H1 (cell line): ENCODE data around the gene PTGES3L. TPM values are rescaled to one million over a fixed set of nuclear protein-coding genes. Genes with fewer than 3 reads are reported as not detected.

Experiments used
- ASH2L ChIP-seq: fragments of 200-600, 300-600 bp; sonication (generic); IDR thresholded peaks from one replicate; pipeline ENCODE4 v1.7.1; 2017; ENCODE audit warnings: low read length
- CHD1 ChIP-seq: IDR thresholded peaks from 2 replicates; pipeline ENCODE4 v1.6.1; 2012; ENCODE audit warnings: low read depth, low read length, improper control_type of control experiment
- CREB1 ChIP-seq: IDR thresholded peaks from 2 replicates; pipeline ENCODE4 v1.6.1; 2012; ENCODE audit warnings: inconsistent platforms
- EGR1 ChIP-seq: IDR thresholded peaks from 2 replicates; pipeline ENCODE4 v1.6.1; 2011; ENCODE audit warnings: low read depth, low read length, borderline replicate concordance
- FOSL1 ChIP-seq: IDR thresholded peaks from 2 replicates; pipeline ENCODE4 v1.6.1; 2011; ENCODE audit warnings: mild to moderate bottlenecking, low read depth, low read length, moderate library complexity; ENCODE audit not compliant: insufficient read depth
- GABPA ChIP-seq: IDR thresholded peaks from 2 replicates; pipeline ENCODE4 v1.6.1; 2011; ENCODE audit warnings: mild to moderate bottlenecking, low read length, moderate library complexity, borderline replicate concordance; ENCODE audit not compliant: insufficient read depth
- GTF2F1 ChIP-seq: IDR thresholded peaks from 2 replicates; pipeline ENCODE4 v1.6.1; 2012; ENCODE audit warnings: low read depth, low read length, improper control_type of control experiment, borderline replicate concordance
- JUN ChIP-seq: IDR thresholded peaks from 2 replicates; pipeline ENCODE4 v1.6.1; 2011; ENCODE audit warnings: low read depth, mild to moderate bottlenecking, improper control_type of control experiment, low read length
- KDM1A ChIP-seq: fragments of 200-600, 300-600 bp; sonication (generic); IDR thresholded peaks from 2 replicates; pipeline ENCODE4 v1.7.1; 2016; ENCODE audit warnings: mild to moderate bottlenecking, low read length, borderline replicate concordance
- NANOG ChIP-seq: IDR thresholded peaks from 2 replicates; pipeline ENCODE4 v1.6.1; 2011; ENCODE audit warnings: low read length, low read depth, mild to moderate bottlenecking, inconsistent platforms; ENCODE audit not compliant: insufficient read depth, poor library complexity, severe bottlenecking
- PHF8 ChIP-seq: fragments of 200-600 bp; sonication (generic); conservative IDR thresholded peaks from 2 replicates; pipeline ENCODE4 v1.7.1; 2012; ENCODE audit warnings: low read depth, mild to moderate bottlenecking, inconsistent platforms, low read length, moderate library complexity
- POLR2A ChIP-seq, 2 experiments: IDR thresholded peaks; 1 replicate in 1 of 2; 2 replicates in 1 of 2; pipeline ENCODE4 v1.6.1; 2011; ENCODE audit warnings: low read depth in 2 of 2, low read length in 2 of 2, mild to moderate bottlenecking in 2 of 2; ENCODE audit errors: control extremely low read depth in 1 of 2
- RNF2 ChIP-seq: fragments of 200-900, 300-1000 bp; sonication (generic); IDR thresholded peaks from 2 replicates; pipeline ENCODE4 v1.7.1; 2016; ENCODE audit warnings: borderline replicate concordance, low read depth, mild to moderate bottlenecking, antibody characterized with exemption, low read length; ENCODE audit not compliant: poor library complexity, severe bottlenecking; ENCODE audit errors: missing control alignments
- SAP30 ChIP-seq: fragments of 300-600 bp; sonication (generic); IDR thresholded peaks from 2 replicates; pipeline ENCODE4 v1.7.1; 2012; ENCODE audit warnings: low read length, moderate library complexity, mild to moderate bottlenecking, inconsistent platforms; ENCODE audit not compliant: insufficient read depth, insufficient replicate concordance
- SIX5 ChIP-seq: IDR thresholded peaks from 2 replicates; pipeline ENCODE4 v1.6.1; 2011; ENCODE audit warnings: mild to moderate bottlenecking, low read depth, low read length
- SRF ChIP-seq: IDR thresholded peaks from 2 replicates; pipeline ENCODE4 v1.6.1; 2011; ENCODE audit warnings: mild to moderate bottlenecking, low read depth, low read length, moderate library complexity
- SUZ12 ChIP-seq: fragments of 200-600 bp; sonication (generic); IDR thresholded peaks from 2 replicates; pipeline ENCODE4 v1.6.1; 2012; ENCODE audit warnings: mild to moderate bottlenecking, inconsistent platforms, low read length, moderate library complexity, mixed read lengths
- TAF1 ChIP-seq: IDR thresholded peaks from 2 replicates; pipeline ENCODE4 v1.6.1; 2011; ENCODE audit warnings: mild to moderate bottlenecking, low read depth, low read length
- TAF7 ChIP-seq: optimal IDR thresholded peaks from 2 replicates; pipeline ENCODE3; 2011; ENCODE audit warnings: low read depth, mild to moderate bottlenecking, inconsistent platforms, low read length, moderate library complexity, borderline replicate concordance
- YY1 ChIP-seq: IDR thresholded peaks from 2 replicates; pipeline ENCODE4 v1.6.1; 2011; ENCODE audit warnings: low read depth, mild to moderate bottlenecking, low read length
- ZNF274 ChIP-seq: IDR thresholded peaks from 2 replicates; pipeline ENCODE4 v1.7.0; 2012; ENCODE audit warnings: low read length, borderline replicate concordance; ENCODE audit errors: extremely low read depth
- polyA plus RNA-seq, 7 experiments: library from polyadenylated mRNA; depleted of rRNA in 3 of 7; stranded (reverse) in 5 of 7; unstranded in 2 of 7; fragments of >200 nt in 5 of 7; fragments of 200-250 nt in 2 of 7; gene quantifications; 1 replicate in 5 of 7; 2 replicates in 1 of 7; 4 replicates in 1 of 7; pipeline versions ENCODE4 v1.2.1 to v1.2.3, GENCODE V29; 2011 to 2013; ENCODE audit warnings: missing spikeins in 2 of 7, mixed read lengths in 2 of 7
- total RNA-seq: library from RNA; stranded (reverse); fragmentation: NEBNext Ultra II Directional; extraction: Animal tissue kit (Norgen Biotek cat#: 25700); gene quantifications from 2 replicates; pipeline ENCODE4 v1.2.1, GENCODE V29; 2021
- TF ChIP-seq, protein P1 (sequence below): IDR thresholded peaks from 2 replicates; pipeline ENCODE4 v1.6.1; 2011; ENCODE audit warnings: low read length, improper control_type of control experiment
- TF ChIP-seq, protein P2 (sequence below): IDR thresholded peaks from 2 replicates; pipeline ENCODE4 v1.6.1; 2012; ENCODE audit warnings: inconsistent platforms

The PTGES3L gene
- total and polyA plus RNA-seq, 2 of the 8 experiments (the other 6 are each of a cell fraction or from before 2014, with no cell fraction given) = 3.0 to 3.6 TPM

GRCh38 chr17:42964161-42964932, 15.5 kb downstream of the PTGES3L start, which contains the start of gene AARSD1 (continued):
- TF ChIP-seq POLR2A (IDR thresholded peaks at IDR 0.05; ENCODE audit: control extremely low read depth in 1 of 2, low read depth in 2 of 2, low read length in 2 of 2) = peak in 1 of 2 experiments; percentile 88; a peak in 2 of 3 replicates
- TF ChIP-seq GTF2F1 = no peak
- TF ChIP-seq CREB1 = peak; percentile 97
- TF ChIP-seq GABPA = no peak
- TF ChIP-seq SRF = no peak
- TF ChIP-seq SUZ12 = no peak
- TF ChIP-seq FOSL1 = no peak
- TF ChIP-seq, protein P1, sequence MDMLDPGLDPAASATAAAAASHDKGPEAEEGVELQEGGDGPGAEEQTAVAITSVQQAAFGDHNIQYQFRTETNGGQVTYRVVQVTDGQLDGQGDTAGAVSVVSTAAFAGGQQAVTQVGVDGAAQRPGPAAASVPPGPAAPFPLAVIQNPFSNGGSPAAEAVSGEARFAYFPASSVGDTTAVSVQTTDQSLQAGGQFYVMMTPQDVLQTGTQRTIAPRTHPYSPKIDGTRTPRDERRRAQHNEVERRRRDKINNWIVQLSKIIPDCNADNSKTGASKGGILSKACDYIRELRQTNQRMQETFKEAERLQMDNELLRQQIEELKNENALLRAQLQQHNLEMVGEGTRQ = no peak
- TF ChIP-seq SAP30 = peak; percentile 99
- no peak for TF ChIP-seq NANOG
- TF ChIP-seq ASH2L = peak; percentile 79
- no peak for TF ChIP-seq SIX5
- peak; percentile 63 for TF ChIP-seq PHF8
- TF ChIP-seq RNF2 = no peak
- TF ChIP-seq, protein P2, sequence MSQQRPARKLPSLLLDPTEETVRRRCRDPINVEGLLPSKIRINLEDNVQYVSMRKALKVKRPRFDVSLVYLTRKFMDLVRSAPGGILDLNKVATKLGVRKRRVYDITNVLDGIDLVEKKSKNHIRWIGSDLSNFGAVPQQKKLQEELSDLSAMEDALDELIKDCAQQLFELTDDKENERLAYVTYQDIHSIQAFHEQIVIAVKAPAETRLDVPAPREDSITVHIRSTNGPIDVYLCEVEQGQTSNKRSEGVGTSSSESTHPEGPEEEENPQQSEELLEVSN = peak; percentile 46; the same call in 1 of the 2 replicates
- TF ChIP-seq ZNF274 = no peak
- TF ChIP-seq YY1 = peak; percentile 83; the same call in 1 of the 2 replicates
- TF ChIP-seq TAF7 = peak; percentile 36
- TF ChIP-seq KDM1A = no peak
- no peak for TF ChIP-seq EGR1
- peak; percentile 71 for TF ChIP-seq TAF1
- no peak for TF ChIP-seq JUN
- TF ChIP-seq CHD1 = no peak
